Transverse colon (tissue), 4 donors: ENCODE measurements around the gene ADGRA1. TPM values are rescaled to one million over a fixed set of nuclear protein-coding genes. Genes with fewer than 3 reads are reported as not detected.

Source experiments
- DNase-seq: peaks from one replicate; pipeline ENCODE4 v3.0.0-alpha.2; 2019
- H3K27ac ChIP-seq, 4 donors: fragments of 200-600 bp; sonication (generic); 2 replicates each; pipeline ENCODE4 v1.5.1; 2016 to 2018; ENCODE audit warnings: inconsistent platforms in 4 of 4
- H3K27me3 ChIP-seq: fragments of 200-600 bp; sonication (generic); 2 replicates; pipeline ENCODE4 v1.5.1; 2017; ENCODE audit warnings: inconsistent platforms
- H3K36me3 ChIP-seq, 4 donors: fragments of 200-600 bp; sonication (generic); 2 replicates each; pipeline ENCODE4 v1.5.1; 2017 to 2019; ENCODE audit warnings: inconsistent platforms in 4 of 4
- H3K4me1 ChIP-seq, 4 donors: fragments of 200-600 bp; sonication (generic); 2 replicates each; pipeline ENCODE4 v1.5.1; 2017 to 2020; ENCODE audit warnings: inconsistent platforms in 4 of 4
- H3K4me3 ChIP-seq, 4 donors: fragments of 200-600 bp; sonication (generic); 1 replicate in 1 of 4; 2 replicates in 3 of 4; pipeline versions ENCODE4 v1.5.1 to v1.6.1; 2017 to 2019; ENCODE audit warnings: inconsistent platforms in 4 of 4
- H3K9me3 ChIP-seq, 2 donors: fragments of 200-600 bp; sonication (generic); 2 replicates each; pipeline ENCODE4 v1.5.1; 2017 to 2019; ENCODE audit warnings: inconsistent platforms in 2 of 2
- EP300 ChIP-seq: sonication (generic); formaldehyde crosslinking; IDR thresholded peaks from one replicate; pipeline ENCODE4 v1.6.1; 2017; ENCODE audit warnings: antibody characterized with exemption, low read depth
- POLR2A ChIP-seq: fragments of 450-650 bp; IDR thresholded peaks from one replicate; pipeline ENCODE4 v1.6.1; 2016; ENCODE audit warnings: antibody characterized with exemption, mild to moderate bottlenecking, moderate library complexity
- POLR2AphosphoS5 ChIP-seq, 3 donors: sonication (generic); formaldehyde crosslinking; IDR thresholded peaks; one replicate each; pipeline ENCODE4 v1.6.1; 2016; ENCODE audit warnings: antibody characterized with exemption in 3 of 3
- WGBS, 2 donors: methylation state at CpG; one replicate each; pipeline ENCODE4 v1.1.5; 2018; ENCODE audit warnings: low coverage in 1 of 2; 5-methylcytosine and 5-hydroxymethylcytosine counted together
- in situ Hi-C, 4 donors: fragments of 200-750 bp; cut with MboI; loops; one replicate each; pipeline versions ENCODE4 v1.15.0 to v1.15.1; 2017; ENCODE audit warnings: low sequenced_read_pairs in 3 of 4, low pct_ligation_motif_present in 1 of 4, low pct_unique_long_range_greater_than_20kb in 1 of 4
- intact Hi-C: fragments of 100-400 bp; cut with DNase I; formaldehyde crosslinking; loops from one replicate; pipeline ENCODE4 v1.15.1; 2023; ENCODE audit warnings: low total_unique reads
- total RNA-seq, 4 donors: library from RNA; depleted of rRNA; stranded (reverse); fragments of >200 nt; gene quantifications; one replicate each; pipeline ENCODE4 v1.1.0, GENCODE V29; 2016
- TF ChIP-seq, protein P1 (sequence below), 5 experiments: fragments of 200-600 bp in 3 of 5; fragments of 450-650 bp in 2 of 5; sonication (generic) in 3 of 5; IDR thresholded peaks; 1 replicate in 2 of 5; 2 replicates in 3 of 5; pipeline ENCODE4 v1.5.1; 2016 to 2017; ENCODE audit warnings: antibody characterized with exemption in 5 of 5, inconsistent platforms in 3 of 5, mild to moderate bottlenecking in 2 of 5, moderate library complexity in 1 of 5

The ADGRA1 gene
- total RNA-seq, 4 donors from 2014 or later: 0.16 TPM; not detected in 3

DNA sequence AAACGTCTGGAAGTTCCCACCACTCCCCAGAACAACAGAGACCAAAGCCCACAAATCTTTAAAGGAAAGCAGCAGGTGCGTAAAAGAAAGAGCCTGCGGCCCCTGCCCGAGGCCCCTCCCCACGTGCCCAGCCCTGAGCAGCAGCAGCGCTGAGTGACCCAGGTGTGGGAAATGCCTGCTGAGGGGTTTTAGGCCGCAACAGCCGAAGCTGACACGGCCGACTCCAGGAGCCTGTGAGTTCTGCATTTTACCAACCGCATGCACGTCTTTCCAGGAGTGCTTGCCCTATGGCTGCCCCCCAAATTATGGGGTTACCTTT is 70.7 kb downstream of the ADGRA1 start:
- H3K4me1 ChIP-seq: peaks cover 0 to 15% (median 12%) of the 10 kb centered on the region in 4 donors
- no peak for DNase-seq
- H3K36me3 ChIP-seq: no peaks in the 10 kb centered on the region
- no peaks in the 10 kb centered on the region for H3K9me3 ChIP-seq
- intact Hi-C loops: no loop called here
- peaks cover 49% of the 10 kb centered on the region for H3K27me3 ChIP-seq
- WGBS, 2 donors: 76% methylated on average over 12 of the region's 12 CpGs; no CpG with 5 or more reads in 1 of the 2 donors
- no peak overlapping the region for H3K27ac ChIP-seq
- no peak for TF ChIP-seq POLR2A
- no peak for TF ChIP-seq POLR2AphosphoS5 (IDR thresholded peaks at IDR 0.05)
- TF ChIP-seq, protein P1, sequence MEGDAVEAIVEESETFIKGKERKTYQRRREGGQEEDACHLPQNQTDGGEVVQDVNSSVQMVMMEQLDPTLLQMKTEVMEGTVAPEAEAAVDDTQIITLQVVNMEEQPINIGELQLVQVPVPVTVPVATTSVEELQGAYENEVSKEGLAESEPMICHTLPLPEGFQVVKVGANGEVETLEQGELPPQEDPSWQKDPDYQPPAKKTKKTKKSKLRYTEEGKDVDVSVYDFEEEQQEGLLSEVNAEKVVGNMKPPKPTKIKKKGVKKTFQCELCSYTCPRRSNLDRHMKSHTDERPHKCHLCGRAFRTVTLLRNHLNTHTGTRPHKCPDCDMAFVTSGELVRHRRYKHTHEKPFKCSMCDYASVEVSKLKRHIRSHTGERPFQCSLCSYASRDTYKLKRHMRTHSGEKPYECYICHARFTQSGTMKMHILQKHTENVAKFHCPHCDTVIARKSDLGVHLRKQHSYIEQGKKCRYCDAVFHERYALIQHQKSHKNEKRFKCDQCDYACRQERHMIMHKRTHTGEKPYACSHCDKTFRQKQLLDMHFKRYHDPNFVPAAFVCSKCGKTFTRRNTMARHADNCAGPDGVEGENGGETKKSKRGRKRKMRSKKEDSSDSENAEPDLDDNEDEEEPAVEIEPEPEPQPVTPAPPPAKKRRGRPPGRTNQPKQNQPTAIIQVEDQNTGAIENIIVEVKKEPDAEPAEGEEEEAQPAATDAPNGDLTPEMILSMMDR (IDR thresholded peaks at IDR 0.05): no peak
- TF ChIP-seq EP300: no peak
- in situ Hi-C loops: no loop called here
- no peak overlapping the region for H3K4me3 ChIP-seq

DNA sequence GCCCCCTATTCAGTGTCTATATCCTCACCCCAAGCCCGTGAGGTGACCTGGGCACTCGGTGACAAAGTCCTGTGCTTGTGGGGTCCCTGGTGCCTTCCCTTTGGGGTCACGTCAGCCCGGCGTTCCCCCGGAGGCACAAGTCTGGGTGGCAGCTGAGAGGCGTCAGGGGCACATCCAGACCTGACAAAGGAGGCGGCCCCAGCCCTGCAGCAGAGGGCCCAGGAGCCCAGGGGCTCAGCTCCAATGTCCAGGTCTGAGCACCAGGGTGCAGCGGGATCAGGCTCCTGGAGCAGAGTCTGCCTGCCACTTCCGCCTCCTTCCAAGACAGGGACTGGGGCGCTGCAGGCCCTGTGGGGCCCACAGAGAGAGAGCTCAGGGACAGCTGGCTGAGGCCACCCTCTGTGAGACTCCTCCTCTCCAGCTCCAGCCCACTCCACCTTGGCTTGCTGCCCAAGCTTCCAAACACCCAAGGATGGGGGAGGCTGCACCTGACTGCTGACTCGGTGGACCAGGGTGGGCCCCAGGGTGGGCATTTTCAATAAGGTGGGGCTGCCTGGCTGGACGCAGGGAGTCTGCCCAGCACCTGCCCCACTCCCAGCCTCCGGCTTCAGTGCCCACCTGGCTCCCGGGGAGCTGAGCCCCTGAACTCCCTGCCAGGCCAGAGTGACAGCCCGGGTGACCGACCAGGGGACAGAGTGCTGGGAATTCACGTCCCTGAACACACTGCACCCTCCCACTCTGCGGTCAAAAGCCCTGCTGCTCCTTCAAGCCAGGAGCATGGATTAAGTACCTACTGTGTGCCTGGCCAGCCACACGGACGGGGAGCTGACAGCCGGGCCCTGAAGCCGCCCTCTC is 71.3 kb downstream of the ADGRA1 start:
- H3K9me3 ChIP-seq: no peaks in the 10 kb centered on the region
- no peak overlapping the region for H3K4me3 ChIP-seq
- in situ Hi-C loops (no loop called here), intact Hi-C loops (no loop called here)
- TF ChIP-seq POLR2AphosphoS5 (IDR thresholded peaks at IDR 0.05): no peak
- no peak for TF ChIP-seq POLR2A
- TF ChIP-seq, protein P1 (IDR thresholded peaks at IDR 0.05): no peak
- no peak for TF ChIP-seq EP300
- H3K4me1 ChIP-seq: peaks cover 0 to 15% (median 12%) of the 10 kb centered on the region in 4 donors
- H3K36me3 ChIP-seq: no peaks in the 10 kb centered on the region
- no peak overlapping the region for H3K27ac ChIP-seq
- H3K27me3 ChIP-seq: peaks cover 49% of the 10 kb centered on the region
- DNase-seq: no peak
- 42% methylated on average over 20 of the region's 23 CpGs; no CpG with 5 or more reads in 1 of the 2 donors for WGBS, 2 donors

DNA sequence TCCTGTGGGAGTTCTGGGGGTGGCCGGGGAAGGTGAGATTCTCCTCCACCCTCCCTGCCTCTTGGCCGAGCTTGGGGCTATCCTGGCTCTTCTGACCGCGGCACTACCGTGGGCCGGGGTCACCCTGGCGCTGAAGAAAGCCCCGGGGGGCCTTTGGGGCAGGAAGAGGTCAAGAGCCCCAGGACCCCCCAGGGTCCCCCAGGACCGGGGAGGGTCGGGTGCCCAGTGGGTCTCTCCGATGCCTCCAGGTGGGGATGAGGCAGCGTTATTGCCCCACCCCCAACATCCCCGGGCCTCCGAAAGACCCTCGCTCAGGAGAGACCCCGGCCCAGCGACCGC is 71.9 kb downstream of the ADGRA1 start:
- H3K4me1 ChIP-seq: peaks cover 0 to 15% (median 12%) of the 10 kb centered on the region in 4 donors
- no peak for TF ChIP-seq POLR2A
- TF ChIP-seq POLR2AphosphoS5 (IDR thresholded peaks at IDR 0.05): no peak
- TF ChIP-seq, protein P1 (IDR thresholded peaks at IDR 0.05): no peak
- no peak for TF ChIP-seq EP300
- DNase-seq: no peak
- H3K4me3 ChIP-seq: peak overlapping the region in 1 of 4 donors; percentile 50
- peaks cover 55% of the 10 kb centered on the region for H3K27me3 ChIP-seq
- WGBS, 2 donors: 18% methylated on average over 18 of the region's 18 CpGs; no CpG with 5 or more reads in 1 of the 2 donors
- in situ Hi-C loops (no loop called here), intact Hi-C loops (no loop called here)
- no peak overlapping the region for H3K27ac ChIP-seq
- H3K36me3 ChIP-seq: no peaks in the 10 kb centered on the region
- no peaks in the 10 kb centered on the region for H3K9me3 ChIP-seq

DNA sequence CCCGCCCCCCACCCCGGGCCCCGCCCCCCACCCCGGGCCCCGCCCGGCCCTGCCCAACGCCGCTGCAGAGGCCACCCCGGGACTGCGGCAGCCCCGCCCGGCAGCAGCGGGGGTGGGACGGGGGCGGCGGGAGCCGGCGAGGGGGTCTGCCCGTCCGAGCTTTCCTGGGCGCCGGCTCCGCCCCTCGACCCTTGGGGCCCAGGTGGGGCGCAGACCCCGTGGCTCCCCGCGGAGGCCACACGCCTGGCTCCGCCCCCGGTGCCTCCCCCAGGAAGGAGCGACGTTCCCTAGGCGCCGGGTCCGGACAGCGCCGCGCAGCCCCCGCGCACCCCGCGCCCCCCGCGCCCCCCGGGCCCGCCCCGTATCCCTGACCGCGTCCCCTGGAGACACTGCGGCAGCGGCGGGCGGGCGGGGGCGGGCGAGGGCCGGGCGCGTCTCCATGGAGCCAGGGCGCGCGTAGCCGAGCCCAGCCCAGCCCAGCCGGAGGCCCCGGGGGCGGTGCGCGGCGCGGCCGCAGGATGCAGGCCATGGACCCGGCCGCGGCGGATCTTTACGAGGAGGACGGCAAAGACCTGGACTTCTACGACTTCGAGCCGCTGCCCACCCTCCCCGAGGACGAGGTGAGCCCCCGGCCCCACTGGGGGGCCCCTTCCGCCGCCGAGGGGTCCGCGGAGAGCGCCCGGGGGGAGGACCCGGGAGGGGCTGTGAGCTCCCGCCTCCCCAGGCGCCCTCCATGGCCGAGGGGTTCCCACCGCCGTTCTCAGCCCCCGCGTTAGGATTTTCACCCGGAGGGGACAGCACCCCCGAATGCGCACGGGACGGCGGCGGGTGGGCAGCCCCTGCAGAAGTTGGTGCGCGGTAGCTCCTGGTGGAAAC is 72.5 kb downstream of the ADGRA1 start, which contains the start of gene KNDC1:
Gene KNDC1, plus strand, starts transcription at position 270 of the 876 bp plus-strand sequence. Its CDS starts 249 bp downstream, at position 519.
- intact Hi-C loops (no loop called here), in situ Hi-C loops (no loop called here)
- no peak for DNase-seq
- Histone ChIP-seq H3K9me3 (no peaks in the 10 kb centered on the region), H3K27ac (no peak within 1 kb of the TSS), H3K27me3 (peaks cover 59% of the 10 kb centered on the region), H3K36me3 (no peaks in the 10 kb centered on the region), H3K4me3 (peak within 1 kb of the TSS; percentile 14 to 58 (median 54)), H3K4me1 (peaks cover 0 to 15% (median 12%) of the 10 kb centered on the region in 4 donors)
- 3% methylated on average over 34 of the region's 108 CpGs; no CpG with 5 or more reads in 1 of the 2 donors for WGBS, 2 donors
- no peak for TF ChIP-seq POLR2A
- TF ChIP-seq POLR2AphosphoS5 (IDR thresholded peaks at IDR 0.05): no peak
- TF ChIP-seq, protein P1 (IDR thresholded peaks at IDR 0.05): no peak
- no peak for TF ChIP-seq EP300
